Activated CD8-positive, alpha-beta T cell treated with anti-CD3 and anti-CD28 coated beads for 36 hours (primary cell): ENCODE data around the gene AKNA. TPM values are rescaled to one million over a fixed set of nuclear protein-coding genes. Genes with fewer than 3 reads are reported as not detected.

ENCODE experiments used
- ATAC-seq: fragments of 200-7000 bp; cut with Tn5 transposase; one replicate; pipeline ENCODE4 v1.10.0; 2021; ENCODE audit warnings: mild to moderate bottlenecking, moderate library complexity
- CTCF ChIA-PET: fragments of 350-600 bp; sonication (Branson Sonifier 250); formaldehyde crosslinking; loops from one replicate; lab custom pipeline; 2021; ENCODE audit warnings: antibody characterized with exemption; lab: Charles Lee
- POLR2A ChIA-PET: fragments of 350-600 bp; sonication (Branson Sonifier 250); formaldehyde crosslinking; loops from one replicate; lab custom pipeline; 2021; ENCODE audit warnings: antibody characterized with exemption; lab: Charles Lee
- DNase-seq: peaks from one replicate; pipeline ENCODE4 v3.0.0-alpha.2; 2020
- H3K27ac Mint-ChIP-seq: one replicate; pipeline ENCODE4 v1.8.0; 2021; ENCODE audit warnings: mild to moderate bottlenecking, mixed read lengths
- H3K27me3 Mint-ChIP-seq: one replicate; pipeline ENCODE4 v1.8.0; 2021; ENCODE audit warnings: mixed read lengths
- H3K36me3 Mint-ChIP-seq: one replicate; pipeline ENCODE4 v1.8.0; 2021; ENCODE audit warnings: low read depth, mixed read lengths
- H3K4me1 Mint-ChIP-seq: one replicate; pipeline ENCODE4 v1.8.0; 2021; ENCODE audit warnings: low read depth, mixed read lengths
- H3K4me3 Mint-ChIP-seq: one replicate; pipeline ENCODE4 v1.8.0; 2021; ENCODE audit warnings: mild to moderate bottlenecking, moderate library complexity, mixed read lengths
- H3K9me3 Mint-ChIP-seq: one replicate; pipeline ENCODE4 v1.8.0; 2021; ENCODE audit warnings: mixed read lengths
- intact Hi-C: fragments of 100-400 bp; cut with micrococcal nuclease; formaldehyde crosslinking; loops from one replicate; pipeline ENCODE4 v1.10.0; 2022
- total RNA-seq, 2 experiments: library from RNA; stranded (reverse); gene quantifications; one replicate each; pipeline ENCODE4 v1.2.3, GENCODE V29; 2021
- TF ChIP-seq, protein P1 (sequence below): fragments of 200-600 bp; IDR thresholded peaks from one replicate; pipeline ENCODE4 v1.8.0; 2022; ENCODE audit warnings: antibody characterized with exemption, mild to moderate bottlenecking

AKNA gene
- total RNA-seq, 2 experiments from 2014 or later: 166 to 167 TPM

DNA sequence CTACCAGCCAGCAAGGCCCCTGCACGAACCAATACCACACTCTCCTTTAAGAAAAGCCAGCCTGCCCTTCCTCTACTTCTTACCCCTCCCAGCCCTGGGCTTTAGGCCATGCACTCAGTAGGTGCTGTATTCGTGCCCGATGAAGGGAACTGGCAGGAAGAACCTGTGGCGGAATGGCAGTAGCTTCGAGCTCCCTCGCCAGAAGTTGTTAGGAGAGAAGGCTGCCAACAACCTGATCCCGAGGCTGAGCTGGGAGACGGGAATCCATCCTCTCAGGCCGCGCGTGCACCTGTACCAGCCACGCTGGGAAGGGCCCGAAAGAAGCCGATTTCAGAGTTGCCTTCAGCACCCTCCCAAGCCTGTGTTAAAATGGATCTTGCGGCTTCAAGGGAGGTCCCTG lies 45.3 kb upstream of the AKNA start:
- Mint-ChIP-seq H3K27me3 (no peaks in the 10 kb centered on the region), H3K9me3 (no peaks in the 10 kb centered on the region), H3K4me1 (peaks cover 4% of the 10 kb centered on the region), H3K36me3 (no peaks in the 10 kb centered on the region), H3K4me3 (no peak overlapping the region), H3K27ac (no peak overlapping the region)
- ATAC-seq: no peak
- DNase-seq: no peak
- intact Hi-C loops: no loop called here
- ChIA-PET POLR2A (no interaction called here), CTCF (interaction anchor here (0.9 to 3.9 kb wide), 5 partner anchors 27 to 228 kb away, joined by 4 to 20 read pairs (median 12); no protein-coding TSS in a partner anchor)
- TF ChIP-seq, protein P1, sequence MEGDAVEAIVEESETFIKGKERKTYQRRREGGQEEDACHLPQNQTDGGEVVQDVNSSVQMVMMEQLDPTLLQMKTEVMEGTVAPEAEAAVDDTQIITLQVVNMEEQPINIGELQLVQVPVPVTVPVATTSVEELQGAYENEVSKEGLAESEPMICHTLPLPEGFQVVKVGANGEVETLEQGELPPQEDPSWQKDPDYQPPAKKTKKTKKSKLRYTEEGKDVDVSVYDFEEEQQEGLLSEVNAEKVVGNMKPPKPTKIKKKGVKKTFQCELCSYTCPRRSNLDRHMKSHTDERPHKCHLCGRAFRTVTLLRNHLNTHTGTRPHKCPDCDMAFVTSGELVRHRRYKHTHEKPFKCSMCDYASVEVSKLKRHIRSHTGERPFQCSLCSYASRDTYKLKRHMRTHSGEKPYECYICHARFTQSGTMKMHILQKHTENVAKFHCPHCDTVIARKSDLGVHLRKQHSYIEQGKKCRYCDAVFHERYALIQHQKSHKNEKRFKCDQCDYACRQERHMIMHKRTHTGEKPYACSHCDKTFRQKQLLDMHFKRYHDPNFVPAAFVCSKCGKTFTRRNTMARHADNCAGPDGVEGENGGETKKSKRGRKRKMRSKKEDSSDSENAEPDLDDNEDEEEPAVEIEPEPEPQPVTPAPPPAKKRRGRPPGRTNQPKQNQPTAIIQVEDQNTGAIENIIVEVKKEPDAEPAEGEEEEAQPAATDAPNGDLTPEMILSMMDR: no peak

DNA sequence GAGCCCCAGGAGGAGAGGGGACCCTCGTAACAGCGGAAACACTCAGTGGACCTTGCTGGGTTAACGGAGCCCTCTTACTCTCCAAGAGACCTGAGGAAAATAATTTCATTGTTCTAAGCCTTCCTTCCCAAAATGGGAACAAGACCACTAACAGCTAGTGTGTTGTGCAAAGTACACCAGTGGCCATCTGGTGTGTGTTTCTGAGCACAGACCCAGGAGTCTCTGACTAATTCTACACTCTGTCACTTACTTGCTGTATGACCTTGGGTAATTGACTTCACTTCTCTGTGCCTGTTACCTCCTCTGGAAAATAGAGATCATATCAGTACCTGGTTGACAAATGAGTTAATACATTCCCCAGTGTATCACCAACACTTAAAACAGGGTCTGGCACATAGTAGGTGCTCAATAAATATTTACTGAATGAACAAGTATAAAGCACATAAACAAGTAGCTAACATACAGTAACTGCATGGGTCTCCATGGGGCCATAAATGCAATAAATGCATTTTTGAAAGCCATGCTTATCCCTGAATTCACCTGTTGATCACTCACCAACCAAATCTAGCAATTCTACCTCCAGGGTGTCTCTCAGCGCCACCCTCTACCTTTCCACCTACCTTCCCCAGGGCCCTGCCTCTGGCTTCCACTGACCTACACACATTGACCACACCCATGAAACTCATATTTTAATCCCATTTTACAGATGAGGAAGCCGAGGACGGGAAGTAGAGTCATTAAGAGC lies 44.7 kb upstream of the AKNA start:
- no peak overlapping the region for H3K27ac Mint-ChIP-seq
- DNase-seq (no peak), ATAC-seq (no peak)
- intact Hi-C loops: no loop called here
- no peaks in the 10 kb centered on the region for H3K27me3 Mint-ChIP-seq
- no peaks in the 10 kb centered on the region for H3K9me3 Mint-ChIP-seq
- peaks cover 4% of the 10 kb centered on the region for H3K4me1 Mint-ChIP-seq
- TF ChIP-seq, protein P1: no peak
- POLR2A ChIA-PET: no interaction called here
- CTCF ChIA-PET: interaction anchor here (0.9 to 3.9 kb wide), 3 partner anchors 27 to 221 kb away, joined by 4 to 20 read pairs (median 14); no protein-coding TSS in a partner anchor
- H3K36me3 Mint-ChIP-seq: no peaks in the 10 kb centered on the region
- no peak overlapping the region for H3K4me3 Mint-ChIP-seq

- Mint-ChIP-seq H3K9me3 (no peaks in the 10 kb centered on the region), H3K27ac (no peak overlapping the region), H3K4me3 (no peak overlapping the region), H3K36me3 (no peaks in the 10 kb centered on the region), H3K27me3 (no peaks in the 10 kb centered on the region), H3K4me1 (peaks cover 4% of the 10 kb centered on the region)
- no peak for DNase-seq
- TF ChIP-seq, protein P1: no peak
- no peak for ATAC-seq
- ChIA-PET POLR2A (interaction anchor here (0.7 kb wide), 1 partner anchor 157 kb away, joined by 3 read pairs; no protein-coding TSS in a partner anchor), CTCF (interaction anchor here (1.0 to 1.1 kb wide), 2 partner anchors 26 to 222 kb away, joined by 3 to 5 read pairs; no protein-coding TSS in a partner anchor)
- intact Hi-C loops: no loop called here
These were observed 44.0 kb upstream of the AKNA start for GRCh38 chr9:114431770-114432169.

DNA sequence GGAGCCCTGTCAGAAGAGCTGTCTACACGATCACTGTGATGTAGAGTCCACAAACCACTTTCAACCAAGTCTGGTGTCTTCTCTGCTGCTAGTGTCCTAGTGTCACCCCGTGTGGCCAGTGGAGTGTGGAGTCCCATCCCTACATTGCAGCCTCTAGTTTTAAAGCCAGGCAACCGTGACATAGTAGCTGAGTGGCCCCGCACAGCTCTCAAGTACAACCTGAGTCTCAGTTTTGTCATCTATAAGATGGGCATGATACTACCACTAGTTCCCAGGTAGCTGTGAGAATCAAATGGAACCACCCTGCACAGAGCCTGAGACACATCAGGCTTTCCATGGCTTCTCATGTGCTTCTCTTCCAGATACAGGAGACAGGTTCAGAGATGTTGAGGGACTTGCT lies 43.2 kb upstream of the AKNA start:
- ChIA-PET CTCF (interaction anchor here (1.0 to 1.1 kb wide), 2 partner anchors 25 to 222 kb away, joined by 3 to 5 read pairs; no protein-coding TSS in a partner anchor), POLR2A (interaction anchor here (0.7 kb wide), 1 partner anchor 157 kb away, joined by 3 read pairs; no protein-coding TSS in a partner anchor)

More for the DNA sequence above, 43.2 kb upstream of the AKNA start:
- no peaks in the 10 kb centered on the region for H3K36me3 Mint-ChIP-seq
- no peak overlapping the region for H3K27ac Mint-ChIP-seq
- no peaks in the 10 kb centered on the region for H3K27me3 Mint-ChIP-seq
- H3K9me3 Mint-ChIP-seq: no peaks in the 10 kb centered on the region
- intact Hi-C loops: no loop called here
- DNase-seq (no peak), ATAC-seq (no peak)
- H3K4me3 Mint-ChIP-seq: no peak overlapping the region
- TF ChIP-seq, protein P1: no peak
- peaks cover 4% of the 10 kb centered on the region for H3K4me1 Mint-ChIP-seq
